ENCODE data around the gene NOS2.

Gene NOS2

DNA sequence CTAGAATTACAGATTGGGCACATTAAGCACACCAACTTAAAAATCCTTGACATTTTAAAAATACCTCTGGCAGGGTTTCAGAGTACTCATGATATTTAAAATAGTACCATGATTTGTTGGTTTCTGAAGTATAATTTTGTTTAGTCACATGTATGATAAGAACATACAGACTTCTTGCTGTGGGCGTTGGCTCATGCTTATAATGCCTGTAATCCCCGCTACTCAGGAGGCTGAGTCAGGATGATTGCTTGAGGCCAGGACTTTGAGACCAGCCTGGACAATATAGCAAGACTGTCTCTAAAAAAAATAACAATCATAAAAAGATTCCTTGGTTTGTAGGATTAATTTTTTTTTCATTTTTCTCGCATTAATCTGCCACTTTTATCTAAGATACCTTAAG, 78.5 kb downstream of the NOS2 start:
- no peak for DNase-seq (ENCODE audit: low read depth in 2 of 2)

Data from stimulated activated CD4-positive, alpha-beta T cell treated with anti-CD3 and anti-CD28 coated beads, Interleukin-4, amount 100 ng/mL, for 48 hours (primary cell).